NOMO-1 treated with DMSO at 0.1 percent for 48 hours (cell line): Measurements from ENCODE around the gene DBN1.

Experiments used
- DNase-seq: peaks from one replicate; lab custom pipeline; 2025; ENCODE audit not compliant: unreplicated experiment; lab: John Stamatoyannopoulos, UW

Gene DBN1

GRCh38 chr5:177445052-177445916 lies 28.1 kb downstream of the DBN1 start:
- DNase-seq: no peak

GRCh38 chr5:177444106-177445051 lies 29.1 kb downstream of the DBN1 start:
- no peak for DNase-seq

GRCh38 chr5:177443144-177443983 lies 30.1 kb downstream of the DBN1 start:
- DNase-seq: no peak

- DNase-seq: no peak
Measured at GRCh38 chr5:177442066-177442826, 31.2 kb downstream of the DBN1 start.

GRCh38 chr5:177440990-177441780 lies 32.2 kb downstream of the DBN1 start:
- DNase-seq: no peak

- no peak for DNase-seq
Measured at GRCh38 chr5:177440211-177440989, 33.0 kb downstream of the DBN1 start.

GRCh38 chr5:177439518-177440053 lies 33.8 kb downstream of the DBN1 start:
- no peak for DNase-seq

- DNase-seq: no peak
Measured at GRCh38 chr5:177438468-177438867, 35.0 kb downstream of the DBN1 start.

- DNase-seq: no peak
Measured at GRCh38 chr5:177437623-177438022, 35.8 kb downstream of the DBN1 start.

GRCh38 chr5:177435847-177436536 lies 37.4 kb downstream of the DBN1 start:
- no peak for DNase-seq

GRCh38 chr5:177434942-177435738 lies 38.3 kb downstream of the DBN1 start:
- DNase-seq: no peak

- no peak for DNase-seq
Measured at GRCh38 chr5:177434437-177434836, 39.0 kb downstream of the DBN1 start.

- no peak for DNase-seq
Measured at GRCh38 chr5:177433658-177434217, 39.7 kb downstream of the DBN1 start.

- no peak for DNase-seq
Measured at GRCh38 chr5:177432839-177433657, 40.4 kb downstream of the DBN1 start.

- no peak for DNase-seq
Measured at GRCh38 chr5:177432143-177432838, 41.1 kb downstream of the DBN1 start.
